Erythroblast (primary cell): Measurements from ENCODE around the gene FANCE.

Experiments
- GATA1 ChIP-seq: IDR thresholded peaks from 2 replicates; pipeline ENCODE4 v1.6.1; 2011; ENCODE audit warnings: low read depth, mild to moderate bottlenecking, control low read depth, low read length, moderate library complexity
- POLR2A ChIP-seq: IDR thresholded peaks from 2 replicates; pipeline ENCODE4 v1.6.1; 2011; ENCODE audit warnings: mild to moderate bottlenecking, low read length

DNA sequence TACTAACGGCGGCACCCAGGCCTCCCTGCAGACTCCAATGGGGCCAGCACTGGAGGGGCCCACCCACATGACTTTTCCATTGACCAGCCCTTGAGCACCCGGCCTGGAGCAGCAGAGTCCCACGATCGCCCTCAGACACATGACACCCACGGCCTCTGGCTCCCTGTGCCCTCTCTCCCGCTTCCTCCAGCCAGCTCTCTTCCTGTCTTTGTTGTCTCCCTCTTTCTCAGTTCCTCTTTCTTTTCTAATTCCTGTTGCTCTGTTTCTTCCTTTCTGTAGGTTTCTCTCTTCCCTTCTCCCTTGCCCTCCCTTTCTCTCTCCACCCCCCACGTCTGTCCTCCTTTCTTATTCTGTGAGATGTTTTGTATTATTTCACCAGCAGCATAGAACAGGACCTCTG is 26.1 kb upstream of the FANCE start:
- TF ChIP-seq POLR2A (no peak), GATA1 (no peak)
